Calu3 (cell line): ENCODE results near the gene IZUMO1. TPM values are rescaled to one million over a fixed set of nuclear protein-coding genes. Genes with fewer than 3 reads are reported as not detected.

Source experiments
- BruUV-seq: library from RNA; stranded (reverse); fragments of 400-500 nt; replicated peaks from 2 replicates; lab custom pipeline; 2021; lab: Mats Ljungman, UMichigan
- CTCF ChIA-PET: fragments of 300-600 bp; sonication (Branson Sonifier 250); formaldehyde crosslinking; loops from one replicate; lab custom pipeline; 2022; ENCODE audit warnings: antibody characterized with exemption; lab: Charles Lee
- DNase-seq: peaks from one replicate; pipeline ENCODE4 v3.0.0; 2022
- H3K27ac Mint-ChIP-seq: one replicate; pipeline ENCODE4 v1.8.0; 2022; ENCODE audit warnings: mixed read lengths; ENCODE audit not compliant: unreplicated experiment
- H3K27me3 Mint-ChIP-seq: one replicate; pipeline ENCODE4 v1.8.0; 2022; ENCODE audit warnings: mixed read lengths; ENCODE audit not compliant: unreplicated experiment
- H3K36me3 Mint-ChIP-seq: one replicate; pipeline ENCODE4 v1.8.0; 2022; ENCODE audit warnings: mild to moderate bottlenecking, moderate library complexity, mixed read lengths; ENCODE audit not compliant: insufficient read depth, unreplicated experiment
- H3K4me1 Mint-ChIP-seq: one replicate; pipeline ENCODE4 v1.8.0; 2022; ENCODE audit warnings: mild to moderate bottlenecking, low read depth, mixed read lengths; ENCODE audit not compliant: unreplicated experiment
- H3K4me3 Mint-ChIP-seq: one replicate; pipeline ENCODE4 v1.8.0; 2022; ENCODE audit warnings: mild to moderate bottlenecking, low read depth, moderate library complexity, mixed read lengths; ENCODE audit not compliant: unreplicated experiment
- H3K9me3 Mint-ChIP-seq: one replicate; pipeline ENCODE4 v1.8.0; 2022; ENCODE audit warnings: low read depth, mixed read lengths; ENCODE audit not compliant: unreplicated experiment
- intact Hi-C: fragments of 100-400 bp; cut with micrococcal nuclease; formaldehyde crosslinking; loops from one replicate; pipeline ENCODE4 v1.10.0; 2022; ENCODE audit not compliant: unreplicated experiment
- total RNA-seq: library from RNA; stranded (reverse); gene quantifications from 2 replicates; pipeline ENCODE4 v1.2.3, GENCODE V29; 2022
- TF ChIP-seq, protein P1 (sequence below): fragments of 200-600 bp; IDR thresholded peaks from one replicate; pipeline ENCODE4 v1.8.0; 2022; ENCODE audit warnings: antibody characterized with exemption; ENCODE audit not compliant: unreplicated experiment

Gene IZUMO1
- total RNA-seq, 1 experiment from 2014 or later, result 0.31 TPM

DNA sequence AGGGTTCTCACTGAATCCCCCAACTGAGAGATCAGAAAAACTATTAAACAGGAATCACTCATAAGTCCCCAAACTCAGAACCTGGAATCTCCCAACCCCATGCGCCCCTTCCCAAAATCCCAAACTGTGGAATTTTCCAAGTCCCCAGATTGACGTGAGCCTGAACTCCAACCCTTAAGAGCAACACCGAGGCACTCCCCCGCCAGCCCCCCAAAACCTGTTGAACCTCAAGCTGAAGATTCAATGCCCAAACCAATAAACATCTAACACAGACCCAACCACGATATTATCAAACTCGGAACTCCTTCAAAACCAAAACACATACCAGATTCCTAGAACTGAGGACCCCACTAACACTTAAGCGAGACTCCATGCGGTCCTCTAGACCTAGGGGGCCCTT lies 599 bp downstream of the IZUMO1 start:
- Mint-ChIP-seq H3K36me3 (peaks cover 16% of the 10 kb centered on the region), H3K4me3 (no peak overlapping the region)
- CTCF ChIA-PET, result no interaction called here

DNA sequence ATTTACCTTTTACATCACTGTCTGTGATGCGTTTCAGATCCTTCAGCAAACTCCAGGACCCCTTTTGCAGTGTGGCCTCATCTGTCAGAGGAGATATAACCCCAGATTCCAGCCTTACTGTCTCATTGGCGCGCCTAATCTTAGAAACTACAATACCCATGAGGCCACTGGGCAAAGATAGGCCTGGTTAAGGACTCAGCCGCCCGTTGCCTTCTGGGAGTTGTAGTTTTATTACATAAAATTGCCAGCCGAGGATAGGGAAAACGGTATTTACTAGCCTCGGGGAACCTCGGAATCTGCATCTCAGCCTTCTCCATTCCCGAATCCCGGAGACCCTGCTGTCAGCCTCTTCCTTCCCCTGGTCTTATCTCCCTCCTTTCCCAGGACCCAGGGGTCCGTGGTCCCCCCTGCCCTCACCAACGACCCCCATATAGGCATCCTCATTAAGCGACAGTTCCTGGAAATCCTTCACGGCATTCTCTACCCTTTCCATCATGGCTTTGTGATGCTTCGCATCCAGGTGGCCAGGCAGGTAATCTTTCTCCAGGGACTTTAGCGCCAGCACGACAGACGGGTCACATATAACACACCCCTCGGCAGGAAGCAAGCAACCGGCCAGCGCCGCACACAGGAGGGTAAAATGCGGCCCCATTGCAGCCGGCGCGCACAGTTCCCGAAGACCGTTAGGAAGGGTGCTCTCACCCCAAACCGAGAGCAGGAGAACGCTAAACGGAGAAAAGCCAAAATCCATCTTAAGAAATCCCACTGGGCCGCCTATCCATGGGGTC lies 1.3 kb downstream of the IZUMO1 start:
- DNase-seq, result peak; percentile 52
- TF ChIP-seq, protein P1, sequence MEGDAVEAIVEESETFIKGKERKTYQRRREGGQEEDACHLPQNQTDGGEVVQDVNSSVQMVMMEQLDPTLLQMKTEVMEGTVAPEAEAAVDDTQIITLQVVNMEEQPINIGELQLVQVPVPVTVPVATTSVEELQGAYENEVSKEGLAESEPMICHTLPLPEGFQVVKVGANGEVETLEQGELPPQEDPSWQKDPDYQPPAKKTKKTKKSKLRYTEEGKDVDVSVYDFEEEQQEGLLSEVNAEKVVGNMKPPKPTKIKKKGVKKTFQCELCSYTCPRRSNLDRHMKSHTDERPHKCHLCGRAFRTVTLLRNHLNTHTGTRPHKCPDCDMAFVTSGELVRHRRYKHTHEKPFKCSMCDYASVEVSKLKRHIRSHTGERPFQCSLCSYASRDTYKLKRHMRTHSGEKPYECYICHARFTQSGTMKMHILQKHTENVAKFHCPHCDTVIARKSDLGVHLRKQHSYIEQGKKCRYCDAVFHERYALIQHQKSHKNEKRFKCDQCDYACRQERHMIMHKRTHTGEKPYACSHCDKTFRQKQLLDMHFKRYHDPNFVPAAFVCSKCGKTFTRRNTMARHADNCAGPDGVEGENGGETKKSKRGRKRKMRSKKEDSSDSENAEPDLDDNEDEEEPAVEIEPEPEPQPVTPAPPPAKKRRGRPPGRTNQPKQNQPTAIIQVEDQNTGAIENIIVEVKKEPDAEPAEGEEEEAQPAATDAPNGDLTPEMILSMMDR, result no peak
- no peak overlapping the region for H3K4me3 Mint-ChIP-seq
- no TSS peak for BruUV-seq
- no peaks in the 10 kb centered on the region for H3K4me1 Mint-ChIP-seq
- peaks cover 9% of the 10 kb centered on the region for H3K36me3 Mint-ChIP-seq
- H3K9me3 Mint-ChIP-seq, result no peaks in the 10 kb centered on the region
- H3K27me3 Mint-ChIP-seq, result peaks cover 18% of the 10 kb centered on the region
- H3K27ac Mint-ChIP-seq, result no peak overlapping the region
- CTCF ChIA-PET, result no interaction called here
- intact Hi-C loops, result no loop called here

More for the DNA sequence above, 599 bp downstream of the IZUMO1 start:
- TF ChIP-seq, protein P1, result no peak
- Mint-ChIP-seq H3K4me1 (no peaks in the 10 kb centered on the region), H3K9me3 (no peaks in the 10 kb centered on the region), H3K27me3 (peaks cover 18% of the 10 kb centered on the region), H3K27ac (no peak overlapping the region)
- no TSS peak for BruUV-seq
- intact Hi-C loops, result no loop called here
- DNase-seq, result no peak

DNA sequence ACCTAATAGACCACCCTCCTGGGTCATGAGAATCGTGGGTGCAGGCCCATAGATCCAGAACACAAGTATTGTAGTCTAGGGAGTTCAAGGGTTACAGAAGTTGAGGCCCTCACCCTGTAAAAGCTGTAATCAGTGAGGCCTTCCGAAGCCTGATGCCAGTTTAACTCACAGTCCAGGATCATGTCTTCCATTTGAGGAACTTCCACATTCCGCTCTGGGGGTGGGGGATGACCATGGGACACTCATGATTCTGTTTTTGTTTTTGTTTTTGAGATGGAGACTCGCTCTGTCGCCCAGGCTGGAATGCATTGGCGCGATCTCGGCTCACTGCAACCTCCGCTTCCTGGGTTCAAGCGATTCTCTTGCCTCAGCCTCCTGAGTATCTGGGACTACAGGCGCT lies 4.6 kb downstream of the IZUMO1 start:
- peaks cover 18% of the 10 kb centered on the region for H3K27me3 Mint-ChIP-seq
- no peak for DNase-seq
- peaks cover 8% of the 10 kb centered on the region for H3K4me1 Mint-ChIP-seq
- no TSS peak for BruUV-seq
- H3K36me3 Mint-ChIP-seq, result peaks cover 11% of the 10 kb centered on the region
- TF ChIP-seq, protein P1, result no peak
- no peak overlapping the region for H3K4me3 Mint-ChIP-seq
- H3K27ac Mint-ChIP-seq, result no peak overlapping the region
- intact Hi-C loops, result no loop called here
- CTCF ChIA-PET, result no interaction called here
- no peaks in the 10 kb centered on the region for H3K9me3 Mint-ChIP-seq

DNA sequence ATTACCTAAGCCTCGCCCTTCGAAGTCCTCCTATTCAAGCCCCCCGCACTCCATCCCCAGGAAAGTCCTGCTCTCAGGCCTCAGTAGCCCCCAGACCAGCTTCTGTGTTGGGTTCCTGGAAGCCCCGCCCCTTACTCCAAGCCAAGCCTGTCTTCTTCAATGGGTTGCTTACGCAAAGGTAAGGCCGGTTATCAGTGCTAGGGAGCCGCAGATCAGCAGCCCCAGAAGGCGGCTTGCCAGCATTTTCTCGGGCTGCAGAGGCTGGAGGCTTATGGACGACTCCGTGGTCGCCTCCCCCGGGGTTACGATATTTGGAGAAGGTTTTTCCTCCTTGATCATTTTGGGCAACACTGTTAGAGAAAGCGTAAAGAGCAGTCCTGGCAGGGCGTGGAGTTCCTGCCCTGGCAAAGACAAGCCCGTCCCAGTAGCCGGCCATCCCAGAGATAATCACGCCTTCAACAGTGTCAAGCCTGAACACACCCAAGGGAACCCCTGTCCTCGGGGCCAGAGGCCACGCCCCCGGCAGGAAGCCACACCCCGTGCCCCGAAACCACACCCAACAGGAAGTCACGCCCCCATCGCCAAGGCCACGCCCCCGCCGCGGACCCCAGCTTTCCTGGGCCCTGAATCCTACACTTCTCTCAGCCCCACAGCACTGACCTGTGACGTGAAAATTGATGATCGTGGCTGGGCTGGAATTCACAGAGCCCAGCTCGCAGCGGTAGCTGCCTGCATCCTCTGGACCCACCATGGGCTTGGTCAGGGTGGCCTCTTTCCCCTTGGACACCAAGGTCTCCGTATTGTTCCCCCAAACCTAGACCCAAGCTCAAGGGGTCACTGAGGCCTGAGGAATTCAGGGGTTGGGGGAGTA lies 5.3 kb downstream of the IZUMO1 start:
- H3K9me3 Mint-ChIP-seq, result no peaks in the 10 kb centered on the region
- no peak overlapping the region for H3K4me3 Mint-ChIP-seq
- TF ChIP-seq, protein P1, result no peak
- H3K36me3 Mint-ChIP-seq, result peaks cover 10% of the 10 kb centered on the region
- CTCF ChIA-PET, result no interaction called here
- peaks cover 8% of the 10 kb centered on the region for H3K4me1 Mint-ChIP-seq
- DNase-seq, result peak; percentile 37
- H3K27ac Mint-ChIP-seq, result no peak overlapping the region
- BruUV-seq, result no TSS peak
- H3K27me3 Mint-ChIP-seq, result peaks cover 18% of the 10 kb centered on the region
- intact Hi-C loops, result no loop called here
